Activated T-cell treated with anti-CD3 and anti-CD28 coated beads, Interleukin-2, amount 50 U/mL, for 24 hours (primary cell): ENCODE results near the gene SAG.
A peak's percentile ranks its signal among the peaks of the same experiment; 100 is the strongest.
"Not testable (repeated sequence)": the region's sequence is repeated elsewhere in the genome, so short reads cannot be mapped to it uniquely, and the experiment has no call there.

Experiments
- DNase-seq: peaks from one replicate; pipeline ENCODE4 v3.0.0-alpha.2; 2020
- H3K27ac Mint-ChIP-seq: 2 replicates; pipeline ENCODE4 v1.8.0; 2020; ENCODE audit warnings: mild to moderate bottlenecking, mixed read lengths
- H3K27me3 Mint-ChIP-seq: 2 replicates; pipeline ENCODE4 v1.8.0; 2020; ENCODE audit warnings: mixed read lengths
- H3K36me3 Mint-ChIP-seq: 2 replicates; pipeline ENCODE4 v1.8.0; 2020; ENCODE audit warnings: low read depth, mixed read lengths
- H3K4me1 Mint-ChIP-seq: 2 replicates; pipeline ENCODE4 v1.8.0; 2020; ENCODE audit warnings: low read depth, mixed read lengths
- H3K4me3 Mint-ChIP-seq: 2 replicates; pipeline ENCODE4 v1.8.0; 2020; ENCODE audit warnings: mild to moderate bottlenecking, moderate library complexity, mixed read lengths
- H3K9me3 Mint-ChIP-seq: 2 replicates; pipeline ENCODE4 v1.8.0; 2020; ENCODE audit warnings: mixed read lengths

SAG gene

GRCh38 chr2:233331536-233331935, 23.9 kb downstream of the SAG start:
- peak overlapping the region; percentile 32 for H3K4me3 Mint-ChIP-seq
- no peaks in the 10 kb centered on the region for H3K9me3 Mint-ChIP-seq
- peak; percentile 75 for DNase-seq
- H3K27me3 Mint-ChIP-seq: no peaks in the 10 kb centered on the region
- H3K27ac Mint-ChIP-seq: peak overlapping the region; percentile 94
- H3K4me1 Mint-ChIP-seq: peaks cover 38% of the 10 kb centered on the region
- H3K36me3 Mint-ChIP-seq: no peaks in the 10 kb centered on the region

- peak overlapping the region; percentile 94 for H3K27ac Mint-ChIP-seq
- no peak for DNase-seq
- peaks cover 38% of the 10 kb centered on the region for H3K4me1 Mint-ChIP-seq
- no peaks in the 10 kb centered on the region for H3K9me3 Mint-ChIP-seq
- H3K27me3 Mint-ChIP-seq: no peaks in the 10 kb centered on the region
- no peaks in the 10 kb centered on the region for H3K36me3 Mint-ChIP-seq
- H3K4me3 Mint-ChIP-seq: no peak overlapping the region
Measured at GRCh38 chr2:233332125-233332524, 24.5 kb downstream of the SAG start.

- no peak overlapping the region for H3K4me3 Mint-ChIP-seq
Measured at GRCh38 chr2:233334915-233335314, 27.3 kb downstream of the SAG start.

GRCh38 chr2:233336091-233336490, 28.5 kb downstream of the SAG start:
- H3K9me3 Mint-ChIP-seq, H3K27ac Mint-ChIP-seq: not testable (repeated sequence)
- peaks cover 39% of the 10 kb centered on the region for H3K4me1 Mint-ChIP-seq

More at GRCh38 chr2:233334915-233335314, 27.3 kb downstream of the SAG start:
- no peak for DNase-seq
- H3K27me3 Mint-ChIP-seq: no peaks in the 10 kb centered on the region
- no peaks in the 10 kb centered on the region for H3K36me3 Mint-ChIP-seq
- H3K9me3 Mint-ChIP-seq: no peaks in the 10 kb centered on the region
- H3K27ac Mint-ChIP-seq: peak overlapping the region; percentile 20
- H3K4me1 Mint-ChIP-seq: peaks cover 41% of the 10 kb centered on the region

GRCh38 chr2:233336541-233336940, 28.9 kb downstream of the SAG start:
- no peak overlapping the region for H3K4me3 Mint-ChIP-seq
- no peaks in the 10 kb centered on the region for H3K9me3 Mint-ChIP-seq
- DNase-seq: no peak
- no peaks in the 10 kb centered on the region for H3K27me3 Mint-ChIP-seq
- no peaks in the 10 kb centered on the region for H3K36me3 Mint-ChIP-seq
- H3K4me1 Mint-ChIP-seq: peaks cover 35% of the 10 kb centered on the region
- H3K27ac Mint-ChIP-seq: no peak overlapping the region

More at GRCh38 chr2:233336091-233336490, 28.5 kb downstream of the SAG start:
- H3K27me3 Mint-ChIP-seq, DNase-seq, H3K4me3 Mint-ChIP-seq, H3K36me3 Mint-ChIP-seq: not testable (repeated sequence)

- no peak overlapping the region for H3K4me3 Mint-ChIP-seq
- H3K9me3 Mint-ChIP-seq: no peaks in the 10 kb centered on the region
- no peaks in the 10 kb centered on the region for H3K36me3 Mint-ChIP-seq
- H3K4me1 Mint-ChIP-seq: peaks cover 27% of the 10 kb centered on the region
- no peak for DNase-seq
- H3K27ac Mint-ChIP-seq: no peak overlapping the region
- H3K27me3 Mint-ChIP-seq: no peaks in the 10 kb centered on the region
Measured at GRCh38 chr2:233338046-233338445, 30.4 kb downstream of the SAG start.

GRCh38 chr2:233338812-233339368, 31.3 kb downstream of the SAG start:
- peaks cover 19% of the 10 kb centered on the region for H3K4me1 Mint-ChIP-seq
- no peaks in the 10 kb centered on the region for H3K9me3 Mint-ChIP-seq
- no peak for DNase-seq
- H3K27me3 Mint-ChIP-seq: no peaks in the 10 kb centered on the region
- no peak overlapping the region for H3K4me3 Mint-ChIP-seq
- H3K36me3 Mint-ChIP-seq: no peaks in the 10 kb centered on the region
- H3K27ac Mint-ChIP-seq: no peak overlapping the region

GRCh38 chr2:233339427-233339826, 31.8 kb downstream of the SAG start:
- Mint-ChIP-seq H3K9me3 (no peaks in the 10 kb centered on the region), H3K4me3 (no peak overlapping the region), H3K4me1 (peaks cover 13% of the 10 kb centered on the region), H3K27me3 (no peaks in the 10 kb centered on the region), H3K36me3 (no peaks in the 10 kb centered on the region), H3K27ac (no peak overlapping the region)
- DNase-seq: no peak

GRCh38 chr2:233341296-233341695, 33.7 kb downstream of the SAG start:
- Mint-ChIP-seq H3K27ac (no peak overlapping the region), H3K4me1 (peaks cover 6% of the 10 kb centered on the region)

GRCh38 chr2:233342301-233342700, 34.7 kb downstream of the SAG start:
- Mint-ChIP-seq H3K4me3 (no peak overlapping the region), H3K9me3 (no peaks in the 10 kb centered on the region), H3K27me3 (no peaks in the 10 kb centered on the region), H3K4me1 (peaks cover 6% of the 10 kb centered on the region), H3K27ac (no peak overlapping the region), H3K36me3 (no peaks in the 10 kb centered on the region)
- no peak for DNase-seq

More at GRCh38 chr2:233341296-233341695, 33.7 kb downstream of the SAG start:
- no peak overlapping the region for H3K4me3 Mint-ChIP-seq
- H3K36me3 Mint-ChIP-seq: no peaks in the 10 kb centered on the region
- no peaks in the 10 kb centered on the region for H3K27me3 Mint-ChIP-seq
- H3K9me3 Mint-ChIP-seq: no peaks in the 10 kb centered on the region
- no peak for DNase-seq

GRCh38 chr2:233343171-233343705, 35.6 kb downstream of the SAG start:
- no peaks in the 10 kb centered on the region for H3K27me3 Mint-ChIP-seq
- no peak overlapping the region for H3K27ac Mint-ChIP-seq
- H3K4me1 Mint-ChIP-seq: peaks cover 6% of the 10 kb centered on the region
- no peak overlapping the region for H3K4me3 Mint-ChIP-seq
- H3K9me3 Mint-ChIP-seq: no peaks in the 10 kb centered on the region
- no peaks in the 10 kb centered on the region for H3K36me3 Mint-ChIP-seq
- DNase-seq: no peak

- Mint-ChIP-seq H3K4me1 (peaks cover 24% of the 10 kb centered on the region), H3K36me3 (no peaks in the 10 kb centered on the region), H3K4me3 (no peak overlapping the region), H3K27ac (no peak overlapping the region), H3K27me3 (no peaks in the 10 kb centered on the region), H3K9me3 (no peaks in the 10 kb centered on the region)
- DNase-seq: no peak
Measured at GRCh38 chr2:233346376-233346775, 38.8 kb downstream of the SAG start.

- Mint-ChIP-seq H3K4me3 (no peak overlapping the region), H3K9me3 (no peaks in the 10 kb centered on the region), H3K36me3 (no peaks in the 10 kb centered on the region), H3K27ac (no peak overlapping the region), H3K4me1 (peaks cover 26% of the 10 kb centered on the region), H3K27me3 (no peaks in the 10 kb centered on the region)
- no peak for DNase-seq
Measured at GRCh38 chr2:233346930-233347329, 39.3 kb downstream of the SAG start.

- Mint-ChIP-seq H3K4me3 (no peak overlapping the region), H3K27ac (no peak overlapping the region), H3K36me3 (peaks cover 3% of the 10 kb centered on the region), H3K27me3 (no peaks in the 10 kb centered on the region), H3K4me1 (peaks cover 41% of the 10 kb centered on the region), H3K9me3 (no peaks in the 10 kb centered on the region)
- DNase-seq: peak; percentile 27
Measured at GRCh38 chr2:233349005-233349998, 41.7 kb downstream of the SAG start.

- no peaks in the 10 kb centered on the region for H3K9me3 Mint-ChIP-seq
- peak overlapping the region; percentile 85 for H3K27ac Mint-ChIP-seq
- H3K27me3 Mint-ChIP-seq: no peaks in the 10 kb centered on the region
- peaks cover 47% of the 10 kb centered on the region for H3K4me1 Mint-ChIP-seq
- peak; percentile 48 for DNase-seq
- no peak overlapping the region for H3K4me3 Mint-ChIP-seq
- H3K36me3 Mint-ChIP-seq: peaks cover 10% of the 10 kb centered on the region
Measured at GRCh38 chr2:233350708-233351107, 43.1 kb downstream of the SAG start.
